Esophagus mucosa (tissue), 1 donor: ENCODE data around the gene KIF7. TPM values are rescaled to one million over a fixed set of nuclear protein-coding genes. Genes with fewer than 3 reads are reported as not detected.

Experiments
- ATAC-seq: fragments of 200-7000 bp; cut with Tn5 transposase; one replicate; pipeline ENCODE4 v1.9.1; 2020
- total RNA-seq: library from RNA; stranded (reverse); gene quantifications from one replicate; pipeline ENCODE4 v1.2.4, GENCODE V29; 2023
- donor health status: DM: yes; HTN: yes; CAD: no.

KIF7 gene
- total RNA-seq, 1 donor from 2014 or later, result 0.60 TPM

DNA sequence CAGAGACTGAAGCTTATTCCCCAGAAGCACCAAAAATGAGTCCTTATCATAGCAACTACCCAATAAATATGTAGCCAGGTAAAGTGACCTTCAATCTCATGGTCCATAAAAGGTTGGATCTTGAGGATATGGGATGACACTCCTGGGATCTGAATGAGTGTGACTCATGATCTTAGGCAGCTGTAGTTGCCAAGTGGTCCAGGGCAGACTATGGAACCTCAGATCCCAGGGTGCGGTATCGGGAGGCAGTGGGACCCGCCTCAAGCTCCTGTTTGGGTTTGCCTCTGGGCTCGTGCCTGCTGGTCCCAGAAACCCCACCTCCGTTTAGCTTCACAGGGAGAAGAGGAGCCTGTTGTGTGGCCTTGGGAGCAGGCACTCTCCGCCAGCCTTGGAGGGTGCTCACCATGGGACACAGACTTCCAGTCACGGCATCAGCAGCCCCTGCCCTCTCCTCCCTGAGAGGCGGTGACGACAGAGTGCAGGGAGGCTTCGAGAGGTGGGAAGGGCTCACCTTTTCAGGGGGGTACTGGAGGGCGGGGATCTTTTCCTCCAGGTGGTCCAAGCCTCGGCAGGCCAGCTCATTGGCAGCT, 15.8 kb upstream of the KIF7 start:
- no peak for ATAC-seq

DNA sequence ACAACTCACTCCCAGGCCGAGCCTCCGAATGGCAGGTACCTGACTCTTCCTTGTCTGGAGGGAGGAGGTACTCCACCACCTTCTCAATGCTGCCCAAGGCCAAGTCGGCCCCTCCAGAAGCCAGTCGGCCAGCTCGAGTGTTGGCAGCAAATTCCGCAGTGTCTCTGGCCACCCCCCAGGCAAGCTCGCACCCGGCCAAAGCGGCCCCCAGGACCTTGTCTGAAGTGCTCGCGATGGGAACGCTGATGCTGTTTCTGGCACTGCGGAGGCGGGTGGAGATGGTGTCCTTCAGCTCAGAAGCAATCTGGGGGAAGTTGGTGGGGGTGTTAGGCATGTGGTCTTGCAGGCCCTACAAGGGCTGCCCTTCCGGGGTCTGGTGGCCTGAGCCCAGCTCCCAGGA, 14.7 kb upstream of the KIF7 start:
- ATAC-seq, result no peak

DNA sequence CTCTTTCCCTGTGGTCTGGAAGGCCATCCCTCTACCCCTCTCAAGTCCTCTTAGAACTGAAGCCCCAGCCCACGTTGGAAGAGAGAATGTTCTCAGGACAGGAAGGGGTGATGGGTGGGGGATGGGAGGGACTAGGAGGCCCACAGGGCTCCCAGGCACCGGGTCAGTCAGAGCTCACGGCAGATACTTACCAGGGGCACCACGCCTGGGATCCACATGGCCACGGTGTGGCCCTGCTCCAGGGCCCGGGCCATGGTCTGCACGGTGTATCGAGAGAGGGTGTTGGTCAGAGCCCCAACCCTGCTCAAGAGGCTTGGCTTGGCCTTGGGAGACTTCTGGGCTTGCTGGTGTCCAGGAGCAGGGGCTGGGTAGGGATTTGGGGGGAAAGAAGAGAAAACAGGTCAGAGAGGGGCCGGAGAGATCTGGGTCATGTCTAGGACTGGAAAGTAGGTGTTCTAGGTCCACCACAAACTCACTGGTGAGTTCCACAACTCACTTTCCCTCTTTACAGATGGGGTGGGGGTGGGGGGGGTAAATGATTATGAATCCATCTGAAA, 14.1 kb upstream of the KIF7 start:
- ATAC-seq, result no peak

GRCh38 chr15:89668171-89668570, 12.9 kb upstream of the KIF7 start:
- no peak for ATAC-seq

DNA sequence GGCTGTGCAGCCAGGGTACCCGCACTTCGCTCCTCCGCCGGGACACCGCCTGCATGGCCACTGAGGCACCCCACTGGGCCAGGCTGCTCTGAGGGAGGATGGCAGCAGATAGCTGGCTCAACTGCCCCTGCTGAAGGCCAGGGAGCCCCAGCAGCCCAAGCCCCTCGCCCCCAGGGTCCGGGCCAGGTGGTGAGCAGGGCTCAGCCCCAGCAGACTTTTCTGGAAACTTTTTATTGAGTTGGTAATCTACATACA, 12.4 kb upstream of the KIF7 start:
- no peak for ATAC-seq

- no peak for ATAC-seq
Observed at GRCh38 chr15:89666858-89667705, 11.8 kb upstream of the KIF7 start.

DNA sequence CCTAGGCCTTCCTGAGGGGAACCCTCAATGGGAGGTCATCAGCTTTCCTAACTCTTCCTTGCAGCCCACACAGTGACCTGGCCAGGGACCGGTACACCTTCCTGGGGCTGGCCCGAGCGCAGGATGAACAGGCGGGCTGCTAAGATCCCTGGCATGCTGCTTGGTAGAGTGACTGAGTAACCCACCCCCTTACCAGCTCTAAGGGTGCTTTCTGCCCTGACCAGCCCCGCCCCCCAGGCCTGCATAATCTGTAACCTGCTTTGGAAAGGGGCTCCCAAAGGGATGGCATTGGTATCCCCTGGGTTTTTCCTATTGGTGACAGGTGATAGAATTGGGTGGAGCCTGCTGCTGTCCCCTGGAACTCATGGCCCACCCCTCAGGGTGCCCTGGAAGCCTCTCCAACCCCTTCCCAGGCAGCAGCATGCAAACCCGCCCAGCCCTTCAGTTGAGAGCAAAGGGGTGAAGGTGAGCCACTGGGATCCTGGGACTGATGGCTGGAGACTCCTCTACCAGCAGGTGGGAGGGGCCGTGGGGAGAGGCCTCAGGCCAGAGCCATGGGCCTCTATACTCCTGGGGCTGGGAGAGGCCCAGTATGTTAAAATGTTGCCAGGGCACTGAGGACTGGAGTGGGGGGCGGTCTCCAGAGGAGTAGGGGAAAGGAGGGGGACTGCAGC, 11.1 kb upstream of the KIF7 start:
- peak; percentile 5 for ATAC-seq

DNA sequence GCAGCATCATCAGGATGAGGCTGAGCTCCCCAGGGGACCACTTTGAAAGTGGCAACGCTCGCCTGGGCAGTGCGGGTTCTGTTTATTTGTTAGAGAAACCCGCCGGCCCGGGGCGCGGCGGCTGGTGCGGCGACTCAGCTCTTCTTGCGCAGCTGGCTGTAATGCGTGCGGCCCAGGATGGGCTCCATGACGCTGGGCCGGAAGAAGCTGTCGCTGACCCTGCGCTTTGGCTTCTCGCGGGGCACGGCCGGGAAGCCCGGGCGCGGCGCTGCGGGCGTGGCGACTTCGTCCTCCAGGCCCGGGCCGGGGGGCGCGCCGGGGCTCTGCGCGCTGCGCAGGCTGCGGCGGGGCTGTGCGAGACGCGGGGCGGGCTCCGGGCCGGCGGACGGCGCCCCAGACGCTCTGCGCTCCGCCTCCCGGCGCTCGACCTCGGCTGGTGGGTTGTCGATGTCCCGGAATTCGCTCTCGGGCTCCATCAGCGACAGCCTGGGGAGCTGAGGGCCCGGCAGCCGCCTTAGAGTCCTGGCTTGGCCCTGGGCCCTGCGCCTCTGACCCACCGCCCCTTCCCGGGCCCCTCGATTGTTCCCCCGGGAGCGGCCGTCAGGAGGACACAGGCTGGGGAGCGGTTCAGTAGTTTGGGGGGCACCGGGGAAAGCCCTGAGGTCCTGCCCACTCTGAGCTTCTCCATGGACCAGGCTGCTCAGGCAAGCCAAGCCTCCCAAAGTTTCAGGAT, 10.3 kb upstream of the KIF7 start:
- peak; percentile 54 for ATAC-seq

GRCh38 chr15:89664441-89665350, 9.4 kb upstream of the KIF7 start:
- ATAC-seq, result no peak

DNA sequence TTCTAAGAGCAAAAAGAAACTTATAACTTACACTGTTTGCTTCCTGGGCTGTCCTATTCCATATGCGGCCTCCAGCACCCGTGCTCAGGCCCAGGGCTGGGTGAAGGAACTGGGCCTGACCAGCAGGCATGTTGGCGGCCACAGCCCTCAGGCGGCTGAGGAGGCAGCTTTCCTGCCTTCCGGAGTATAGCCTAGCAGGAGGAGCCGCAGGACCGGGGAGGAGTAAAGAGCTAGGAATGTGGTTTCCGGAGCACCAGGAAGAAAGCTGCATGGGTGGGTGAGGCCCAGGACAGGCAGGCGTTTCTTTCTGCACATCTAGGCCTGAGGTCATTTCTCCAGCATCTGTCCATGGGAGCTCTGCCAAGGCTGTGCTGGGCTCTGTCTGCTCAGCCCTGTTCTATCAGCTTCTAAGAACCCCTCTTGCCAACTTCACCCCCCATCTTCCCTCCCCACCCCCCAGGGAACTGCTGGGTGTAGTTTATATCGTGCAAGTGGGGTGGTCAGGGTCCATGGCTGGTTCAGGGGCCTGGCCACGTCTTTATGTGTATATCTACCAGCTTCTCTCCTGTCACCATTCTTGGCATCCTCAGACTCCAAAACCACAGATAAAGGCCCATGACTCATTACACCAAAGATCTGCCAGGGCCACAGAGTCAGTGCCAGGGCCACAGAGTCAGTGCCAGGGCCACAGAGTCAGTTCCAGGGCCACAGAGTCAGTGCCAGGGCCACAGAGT, 7.8 kb upstream of the KIF7 start:
- peak; percentile 75 for ATAC-seq

DNA sequence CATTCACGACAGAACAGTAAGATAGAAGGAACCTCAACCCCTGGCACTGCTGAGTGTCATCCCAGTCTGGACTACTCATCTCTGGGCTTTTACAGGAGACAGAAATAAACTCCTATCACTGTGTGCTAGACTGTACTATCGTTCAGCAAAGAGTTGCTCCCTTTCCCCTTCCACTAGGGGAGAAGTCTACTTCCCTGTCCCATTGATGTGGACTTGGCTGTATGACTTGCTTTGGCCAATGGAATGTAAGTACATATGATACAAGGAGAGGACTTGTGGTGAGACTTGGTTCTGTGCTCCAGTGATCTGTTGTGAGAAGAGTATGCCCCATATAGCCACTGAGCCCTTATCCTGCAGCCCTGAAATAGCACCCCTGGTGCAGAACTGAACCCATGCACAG, 5.3 kb upstream of the KIF7 start:
- ATAC-seq, result no peak

- ATAC-seq, result no peak
Observed at GRCh38 chr15:89659295-89659694, 4.0 kb upstream of the KIF7 start.

- ATAC-seq, result no peak
Observed at GRCh38 chr15:89657686-89658200, 2.5 kb upstream of the KIF7 start.

- no peak for ATAC-seq
Observed at GRCh38 chr15:89656116-89656815, 999 bp upstream of the KIF7 start.

GRCh38 chr15:89654301-89654761, 936 bp downstream of the KIF7 start:
- peak; percentile 43 for ATAC-seq

DNA sequence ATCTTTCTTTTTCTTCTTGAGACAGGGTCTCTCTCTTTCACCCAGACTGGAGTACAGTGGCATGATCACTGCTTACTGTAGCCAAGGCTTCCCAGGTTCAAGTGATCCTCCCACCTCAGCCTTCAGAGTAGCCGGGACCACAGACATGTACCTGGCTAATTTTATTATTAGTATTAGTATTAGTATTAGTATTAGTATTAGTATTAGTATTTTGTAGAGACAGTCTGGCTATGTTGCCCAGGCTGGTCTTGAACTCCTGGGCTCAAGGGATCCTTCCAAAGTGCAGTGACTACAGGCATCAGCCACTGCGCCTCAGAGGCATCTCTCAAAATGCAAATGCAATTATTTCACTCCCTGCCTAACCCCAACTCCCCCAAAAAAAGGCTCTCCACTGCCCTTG, 1.7 kb downstream of the KIF7 start:
- ATAC-seq, result no peak

DNA sequence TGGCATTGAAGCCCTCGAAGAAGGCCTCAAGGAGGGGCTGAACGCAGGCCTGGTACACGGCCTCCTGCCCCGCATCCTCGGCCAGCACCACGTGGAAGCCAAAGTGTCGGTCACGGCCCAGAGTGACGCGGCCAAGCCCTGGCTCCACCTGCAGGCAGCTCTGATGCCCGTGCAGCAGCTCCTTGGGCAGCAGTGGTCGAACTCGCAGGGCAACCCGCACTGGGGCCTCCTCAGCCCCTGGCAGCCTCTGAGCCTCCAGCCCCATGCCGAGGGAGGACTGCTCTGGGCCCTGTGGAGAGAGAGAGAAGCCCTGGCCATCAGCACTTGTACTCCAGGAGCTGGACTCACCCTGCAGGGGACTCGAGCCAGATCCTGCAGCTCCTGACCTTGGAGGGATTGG, 2.6 kb downstream of the KIF7 start:
- ATAC-seq, result no peak

GRCh38 chr15:89652131-89652530, 3.1 kb downstream of the KIF7 start:
- ATAC-seq, result no peak

DNA sequence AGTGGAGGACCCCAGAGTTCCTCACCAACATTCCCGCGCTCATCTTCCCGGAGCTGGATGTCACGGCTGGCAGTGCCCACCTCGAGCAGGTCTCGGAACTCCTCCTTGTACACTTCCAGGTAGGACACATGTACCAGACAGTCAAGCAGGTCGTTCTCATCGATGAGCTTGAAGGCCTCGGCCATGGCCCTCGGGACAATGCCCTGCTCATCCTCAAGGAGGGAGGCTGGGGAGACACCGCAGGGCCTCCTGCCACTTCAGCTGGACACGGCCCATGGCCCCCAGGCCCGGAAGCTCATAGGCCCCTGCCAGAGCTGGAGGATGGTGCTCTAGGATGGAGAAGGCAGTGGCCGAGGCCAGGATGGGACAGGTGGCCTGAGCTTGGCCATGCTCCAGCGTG, 5.6 kb downstream of the KIF7 start:
- ATAC-seq, result no peak

DNA sequence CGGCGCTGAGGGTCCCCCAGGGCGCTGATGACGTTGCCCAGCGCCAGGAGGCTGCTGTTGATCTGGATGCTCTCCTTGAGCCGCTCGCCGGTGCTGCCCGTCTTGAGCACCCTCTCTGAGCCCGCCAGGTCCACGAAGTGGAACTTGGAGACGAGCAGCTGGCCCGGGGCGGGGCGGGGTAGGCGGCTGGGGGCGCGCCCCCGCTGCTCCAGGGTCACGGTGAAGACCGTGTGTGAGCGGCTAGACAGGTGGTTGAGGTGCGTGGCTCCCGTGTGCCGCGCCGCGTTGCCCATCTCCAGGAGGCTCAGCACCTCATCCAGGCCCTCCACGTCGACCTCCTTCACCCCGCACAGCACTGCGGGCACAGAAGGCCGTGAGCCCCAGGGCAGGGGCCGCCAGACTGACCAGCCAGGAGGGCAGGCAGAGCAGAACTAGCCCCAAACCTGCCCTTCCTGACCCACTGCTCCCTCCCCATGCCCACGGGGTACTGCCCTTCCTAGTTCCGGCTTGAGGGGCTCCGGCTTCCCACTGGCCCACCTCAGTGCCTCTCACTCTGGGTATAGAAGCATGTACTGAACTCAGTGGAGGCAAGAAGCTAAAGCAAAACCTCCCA, 6.1 kb downstream of the KIF7 start:
- no peak for ATAC-seq
